ENCODE measurements around the gene HACE1. TPM values are rescaled to one million over a fixed set of nuclear protein-coding genes. Genes with fewer than 3 reads are reported as not detected.
A peak's percentile ranks its signal among the peaks of the same experiment; 100 is the strongest.

Gene HACE1
- total RNA-seq, 1 donor from 2014 or later: 5.9 TPM

- no peaks in the 10 kb centered on the region for H3K9me3 ChIP-seq (replicated peaks)
- intact Hi-C loops (cut with micrococcal nuclease): no loop called here
- no peaks in the 10 kb centered on the region for H3K27me3 ChIP-seq (ENCODE audit: low read depth)
- TF ChIP-seq, protein P1, sequence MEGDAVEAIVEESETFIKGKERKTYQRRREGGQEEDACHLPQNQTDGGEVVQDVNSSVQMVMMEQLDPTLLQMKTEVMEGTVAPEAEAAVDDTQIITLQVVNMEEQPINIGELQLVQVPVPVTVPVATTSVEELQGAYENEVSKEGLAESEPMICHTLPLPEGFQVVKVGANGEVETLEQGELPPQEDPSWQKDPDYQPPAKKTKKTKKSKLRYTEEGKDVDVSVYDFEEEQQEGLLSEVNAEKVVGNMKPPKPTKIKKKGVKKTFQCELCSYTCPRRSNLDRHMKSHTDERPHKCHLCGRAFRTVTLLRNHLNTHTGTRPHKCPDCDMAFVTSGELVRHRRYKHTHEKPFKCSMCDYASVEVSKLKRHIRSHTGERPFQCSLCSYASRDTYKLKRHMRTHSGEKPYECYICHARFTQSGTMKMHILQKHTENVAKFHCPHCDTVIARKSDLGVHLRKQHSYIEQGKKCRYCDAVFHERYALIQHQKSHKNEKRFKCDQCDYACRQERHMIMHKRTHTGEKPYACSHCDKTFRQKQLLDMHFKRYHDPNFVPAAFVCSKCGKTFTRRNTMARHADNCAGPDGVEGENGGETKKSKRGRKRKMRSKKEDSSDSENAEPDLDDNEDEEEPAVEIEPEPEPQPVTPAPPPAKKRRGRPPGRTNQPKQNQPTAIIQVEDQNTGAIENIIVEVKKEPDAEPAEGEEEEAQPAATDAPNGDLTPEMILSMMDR (IDR thresholded peaks at IDR 0.05; ENCODE audit: borderline replicate concordance): no peak
- peak overlapping the region; percentile 20 for H3K27ac ChIP-seq (replicated peaks)
- H3K36me3 ChIP-seq: peaks cover 10% of the 10 kb centered on the region
- H3K4me3 ChIP-seq: no peak overlapping the region
- no peak for DNase-seq
- H3K4me1 ChIP-seq: peaks cover 3% of the 10 kb centered on the region
Observed at GRCh38 chr6:104728448-104728847, 131.3 kb downstream of the HACE1 start.

DNA sequence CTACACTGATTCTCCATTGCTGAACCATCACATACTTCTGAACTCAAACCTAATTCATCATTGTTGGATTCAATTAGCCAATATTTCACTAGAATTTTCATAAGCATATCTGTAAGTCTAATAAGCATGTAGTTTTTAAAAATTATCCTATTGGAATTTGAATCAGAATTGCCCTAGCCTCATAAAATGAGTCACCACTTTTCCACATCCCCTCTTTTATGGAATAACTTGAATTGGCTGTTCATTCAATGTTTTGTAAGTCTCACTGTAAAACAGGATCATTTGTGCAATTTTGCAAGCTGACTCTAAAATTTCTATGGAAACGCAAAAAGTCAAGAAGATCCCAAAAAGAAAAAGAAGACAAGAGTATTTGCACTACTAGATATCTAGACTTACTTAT is 141.0 kb downstream of the HACE1 start:
- TF ChIP-seq, protein P1 (IDR thresholded peaks at IDR 0.05; ENCODE audit: borderline replicate concordance): no peak
- Histone ChIP-seq H3K4me1 (no peaks in the 10 kb centered on the region), H3K4me3 (no peak overlapping the region), H3K36me3 (no peaks in the 10 kb centered on the region), H3K27me3 (ENCODE audit: low read depth) (no peaks in the 10 kb centered on the region), H3K27ac (replicated peaks) (no peak overlapping the region), H3K9me3 (replicated peaks) (no peaks in the 10 kb centered on the region)
- DNase-seq: no peak
- intact Hi-C loops (cut with micrococcal nuclease): no loop called here

DNA sequence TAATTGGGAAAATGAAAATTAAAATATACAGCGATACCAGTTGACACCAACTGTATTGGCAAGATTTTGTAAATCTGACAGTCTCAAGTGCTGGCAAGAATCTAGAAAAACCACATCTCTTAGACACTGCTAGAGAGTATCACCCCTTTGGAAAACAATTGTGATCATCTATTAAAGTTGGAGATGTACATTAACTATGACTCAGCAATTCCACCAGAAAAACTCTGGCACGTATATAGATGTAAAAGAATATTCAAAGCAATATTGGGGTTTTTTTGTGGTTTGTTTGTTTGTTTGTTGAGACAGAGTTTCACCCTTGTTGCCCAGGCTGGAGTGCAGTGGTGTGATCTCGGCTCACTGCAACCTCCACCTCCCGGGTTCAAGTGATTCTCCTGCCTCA is 142.9 kb downstream of the HACE1 start:
- TF ChIP-seq, protein P1 (IDR thresholded peaks at IDR 0.05; ENCODE audit: borderline replicate concordance): no peak
- H3K4me3 ChIP-seq: no peak overlapping the region
- intact Hi-C loops (cut with micrococcal nuclease): no loop called here
- H3K27ac ChIP-seq (replicated peaks): no peak overlapping the region
- H3K9me3 ChIP-seq (replicated peaks): no peaks in the 10 kb centered on the region
- H3K27me3 ChIP-seq (ENCODE audit: low read depth): no peaks in the 10 kb centered on the region
- DNase-seq: no peak
- no peaks in the 10 kb centered on the region for H3K4me1 ChIP-seq
- H3K36me3 ChIP-seq: no peaks in the 10 kb centered on the region

DNA sequence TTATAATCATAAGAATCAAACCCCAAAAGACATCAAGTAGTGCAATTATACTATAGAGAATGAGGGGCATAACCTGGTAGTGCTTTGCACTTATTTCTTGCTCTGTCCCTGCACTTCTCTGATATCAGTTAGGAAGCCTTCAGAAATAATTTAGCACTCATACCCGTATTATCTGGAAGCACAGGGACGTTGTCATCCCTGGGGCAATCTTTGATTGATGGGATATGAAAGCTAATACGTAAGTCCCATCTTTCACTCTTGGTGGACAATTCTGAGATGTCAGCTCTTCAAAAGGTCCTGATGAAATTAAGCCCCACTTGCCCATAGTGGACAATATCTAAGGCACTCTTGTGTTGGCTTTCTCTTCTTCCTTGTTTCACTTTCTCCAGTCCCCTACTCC is 144.9 kb downstream of the HACE1 start:
- TF ChIP-seq, protein P1 (IDR thresholded peaks at IDR 0.05; ENCODE audit: borderline replicate concordance): no peak
- H3K4me3 ChIP-seq: no peak overlapping the region
- no peaks in the 10 kb centered on the region for H3K27me3 ChIP-seq (ENCODE audit: low read depth)
- DNase-seq: no peak
- H3K27ac ChIP-seq (replicated peaks): no peak overlapping the region
- intact Hi-C loops (cut with micrococcal nuclease): no loop called here
- H3K9me3 ChIP-seq (replicated peaks): no peaks in the 10 kb centered on the region
- no peaks in the 10 kb centered on the region for H3K36me3 ChIP-seq
- H3K4me1 ChIP-seq: no peaks in the 10 kb centered on the region

- Histone ChIP-seq H3K4me3 (no peak overlapping the region), H3K27ac (replicated peaks) (no peak overlapping the region), H3K9me3 (replicated peaks) (no peaks in the 10 kb centered on the region), H3K36me3 (no peaks in the 10 kb centered on the region), H3K27me3 (ENCODE audit: low read depth) (no peaks in the 10 kb centered on the region), H3K4me1 (no peaks in the 10 kb centered on the region)
- intact Hi-C loops (cut with micrococcal nuclease): no loop called here
- TF ChIP-seq, protein P1 (IDR thresholded peaks at IDR 0.05; ENCODE audit: borderline replicate concordance): no peak
- DNase-seq: no peak
Observed at GRCh38 chr6:104713982-104714381, 145.7 kb downstream of the HACE1 start.

- Histone ChIP-seq H3K9me3 (replicated peaks) (peaks cover 4% of the 10 kb centered on the region), H3K4me1 (no peaks in the 10 kb centered on the region), H3K27me3 (ENCODE audit: low read depth) (no peaks in the 10 kb centered on the region), H3K27ac (replicated peaks) (no peak overlapping the region), H3K36me3 (no peaks in the 10 kb centered on the region), H3K4me3 (no peak overlapping the region)
- no peak for DNase-seq
- intact Hi-C loops (cut with micrococcal nuclease): no loop called here
- TF ChIP-seq, protein P1 (IDR thresholded peaks at IDR 0.05; ENCODE audit: borderline replicate concordance): no peak
Observed at GRCh38 chr6:104711371-104711770, 148.3 kb downstream of the HACE1 start.
